HuH-7 (cell line): ENCODE results near the gene PRCD.
"Not testable (repeated sequence)": the region's sequence is repeated elsewhere in the genome, so short reads cannot be mapped to it uniquely, and the experiment has no call there.

Source experiments
- DNase-seq: peaks from one replicate; pipeline ENCODE4 v3.0.0; 2011; ENCODE audit warnings: low spot score

Gene PRCD

DNA sequence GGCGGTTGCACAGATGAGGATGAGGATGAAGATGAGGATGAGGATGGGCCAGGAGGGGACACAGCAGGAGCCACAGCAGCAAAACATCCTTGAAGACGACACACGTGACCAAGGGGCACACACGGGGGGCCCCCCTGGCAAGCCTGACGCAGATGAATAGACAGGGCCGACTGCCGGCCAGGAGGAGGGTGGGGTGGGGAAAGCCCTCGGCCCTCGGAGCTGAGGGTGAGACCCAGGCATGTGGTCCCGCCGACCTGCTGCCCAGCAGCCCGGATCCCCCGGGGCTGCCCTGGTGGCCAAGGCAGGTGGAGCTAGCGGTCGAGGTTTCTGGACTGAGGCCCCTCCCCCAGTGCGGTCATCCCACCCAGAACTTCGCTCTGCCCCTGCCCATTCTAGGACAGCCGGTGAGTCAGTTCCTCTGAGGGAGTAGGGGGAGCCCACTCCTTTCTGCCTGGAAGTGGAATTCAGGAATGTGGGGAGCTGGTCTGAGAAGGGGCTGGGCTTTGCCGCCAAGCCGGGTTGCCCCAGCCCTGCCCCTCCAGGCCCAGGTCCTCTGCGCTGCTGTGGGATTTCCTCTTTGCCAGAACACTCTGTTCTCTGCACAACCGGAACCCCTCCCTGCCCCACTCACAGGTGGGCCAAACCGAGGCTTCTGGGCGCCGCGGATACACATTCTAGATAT is 12.3 kb upstream of the PRCD start:
- DNase-seq: no peak

DNA sequence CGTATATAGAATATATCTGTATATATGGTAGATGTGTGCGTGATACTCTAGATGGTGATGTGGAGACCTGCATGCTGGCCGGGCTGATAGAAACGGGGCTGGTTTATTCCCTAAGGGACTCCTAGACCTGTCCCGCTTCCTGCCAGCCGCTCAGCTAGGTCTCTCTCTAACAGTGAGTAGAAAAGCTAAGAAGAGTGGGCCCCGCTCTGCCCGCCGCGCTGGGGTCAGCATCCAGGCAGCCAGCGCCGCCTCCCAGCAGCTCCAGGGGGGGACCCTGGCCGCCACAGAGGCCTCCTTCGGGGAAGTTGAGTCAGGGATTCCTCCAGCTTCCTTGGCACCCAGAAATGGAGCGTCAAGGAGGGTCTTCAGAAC is 11.7 kb upstream of the PRCD start:
- DNase-seq: no peak

DNA sequence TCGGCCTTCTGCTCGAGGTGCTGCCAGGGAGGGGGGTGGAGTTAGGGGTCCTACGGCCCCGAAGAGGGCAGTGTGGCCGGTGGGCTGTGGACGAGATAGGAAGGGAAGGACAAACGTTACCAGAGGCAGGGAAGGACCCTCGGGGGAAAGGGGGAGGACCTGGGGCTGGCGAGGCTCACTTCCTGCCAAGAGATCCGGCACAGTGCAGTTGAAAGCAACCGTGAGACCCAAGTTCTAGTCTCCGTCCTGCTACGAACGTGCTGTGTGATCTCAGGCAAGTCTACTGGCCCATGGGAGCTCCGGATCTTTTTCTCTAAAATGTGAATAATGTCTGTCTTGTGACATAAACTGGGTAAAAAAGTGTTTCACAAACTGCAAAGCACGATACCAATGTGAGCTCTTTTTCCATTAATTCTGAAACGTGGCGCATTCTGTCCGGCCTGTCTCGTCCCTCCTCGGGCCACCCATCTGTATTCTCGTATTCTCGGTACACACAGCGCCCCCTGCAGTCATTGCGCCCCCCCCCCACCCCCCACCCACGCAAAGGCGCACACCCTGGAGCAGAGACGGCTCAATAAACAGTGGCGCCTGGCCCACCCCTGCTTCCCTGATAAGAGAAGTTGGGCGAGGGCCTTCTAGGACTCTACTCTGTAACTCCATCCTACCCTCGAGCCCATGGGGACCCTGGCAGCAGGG is 11.2 kb upstream of the PRCD start:
- DNase-seq: no peak

DNA sequence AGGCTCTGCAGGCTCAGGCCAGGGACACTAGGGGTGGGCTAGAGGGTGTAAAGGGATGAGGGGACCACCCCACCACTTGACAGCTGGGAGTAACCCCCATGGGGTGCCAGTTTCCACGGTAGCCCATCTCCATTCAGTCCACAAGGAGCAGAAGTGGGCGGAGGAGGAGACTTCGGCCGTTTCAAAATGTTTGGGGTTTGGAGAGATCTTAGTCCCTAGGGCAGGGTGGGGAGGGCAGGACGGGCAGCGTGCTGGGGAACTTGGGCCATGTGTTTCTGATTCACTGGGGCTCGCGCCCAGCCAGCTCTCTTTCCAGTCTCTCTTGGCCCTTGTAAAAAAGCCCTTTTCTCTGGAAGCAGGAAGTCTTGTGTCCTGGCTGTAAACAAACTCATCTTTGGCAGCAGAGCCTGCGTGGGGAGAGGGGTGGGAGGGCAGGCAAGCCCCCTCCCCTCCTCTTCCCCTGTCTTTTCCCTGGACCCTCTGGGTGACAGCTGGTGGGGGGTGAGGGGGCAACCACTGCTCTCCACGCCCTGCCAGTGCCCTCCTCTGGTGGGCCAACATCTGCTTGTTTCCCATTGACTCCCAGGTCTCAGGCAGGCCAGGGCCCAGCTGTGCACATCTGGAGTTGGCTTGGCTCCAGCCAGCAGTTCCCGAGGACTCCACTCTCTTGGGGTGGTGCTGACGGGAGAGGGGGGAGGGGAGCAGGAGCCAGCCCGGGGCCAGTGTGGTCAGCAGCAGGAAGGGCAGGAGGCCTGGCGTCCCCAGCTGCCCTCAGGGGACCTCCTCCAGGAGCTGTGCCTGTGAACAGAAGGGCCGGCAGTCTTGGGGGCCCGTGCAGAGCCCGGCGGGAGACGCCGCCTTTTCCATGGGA is 10.4 kb upstream of the PRCD start:
- no peak for DNase-seq

DNA sequence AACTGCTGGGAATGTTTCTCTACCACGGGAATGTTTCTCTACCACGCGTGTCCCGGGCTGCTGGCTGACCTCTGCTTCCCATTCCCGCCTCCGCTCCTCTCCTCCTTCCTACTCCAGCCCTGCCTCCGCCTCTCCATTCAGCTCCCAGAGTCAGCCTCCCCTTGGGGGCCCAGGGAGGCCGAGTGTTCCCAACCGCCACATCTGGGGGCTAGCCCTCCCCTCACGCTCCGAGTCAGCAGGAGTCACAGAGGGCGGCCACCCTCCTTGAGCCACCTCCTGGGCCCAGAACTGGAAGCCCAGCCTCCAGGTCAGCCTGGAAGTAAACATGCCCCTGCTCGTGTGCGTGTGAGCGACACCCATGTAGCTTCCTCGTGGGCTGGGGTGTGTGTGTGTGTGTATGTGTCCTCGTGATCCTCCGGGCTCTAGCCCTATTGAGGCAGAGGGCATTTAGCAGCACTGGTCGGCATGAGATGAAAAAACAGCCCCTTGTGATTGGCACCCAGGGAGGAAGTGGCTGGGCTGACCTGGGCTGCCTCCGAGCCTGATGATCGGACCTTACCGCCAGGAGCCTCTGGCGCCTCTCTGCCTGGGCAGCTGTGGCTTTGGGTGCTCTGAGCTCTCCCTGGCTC is 9.6 kb upstream of the PRCD start:
- no peak for DNase-seq

DNA sequence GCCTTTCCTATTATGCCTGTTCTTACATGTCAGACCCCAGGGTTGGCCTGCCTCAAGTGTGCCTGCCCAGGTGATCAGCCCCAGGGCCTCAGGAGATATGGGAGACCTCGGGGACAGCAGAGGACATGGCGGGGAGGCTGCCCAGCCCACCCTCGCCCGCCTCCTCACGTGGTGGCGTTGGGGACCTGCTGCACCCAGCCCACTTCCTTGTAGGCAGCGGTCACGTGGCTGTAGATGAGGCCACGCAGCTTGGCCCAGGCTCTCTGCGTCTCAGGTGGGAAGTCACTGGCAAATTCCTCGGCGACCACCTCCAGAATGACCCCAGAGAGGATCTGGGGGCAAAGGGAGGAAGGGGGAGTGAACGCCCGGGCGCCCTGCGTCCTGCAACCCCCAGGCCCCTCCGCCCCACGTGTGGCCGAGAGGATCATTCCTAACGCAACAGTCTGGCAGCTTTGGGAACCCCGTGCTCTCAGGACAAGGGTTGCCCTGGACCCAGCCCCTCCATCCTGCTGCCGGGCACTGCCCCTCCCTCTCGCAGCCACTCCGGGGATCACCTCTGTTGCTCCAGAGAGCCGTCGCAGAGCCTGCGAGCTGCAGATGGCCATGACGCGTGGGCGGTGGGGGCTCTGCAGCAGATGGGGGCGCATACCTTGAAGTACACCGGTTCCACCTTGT is 8.9 kb upstream of the PRCD start:
- no peak for DNase-seq

DNA sequence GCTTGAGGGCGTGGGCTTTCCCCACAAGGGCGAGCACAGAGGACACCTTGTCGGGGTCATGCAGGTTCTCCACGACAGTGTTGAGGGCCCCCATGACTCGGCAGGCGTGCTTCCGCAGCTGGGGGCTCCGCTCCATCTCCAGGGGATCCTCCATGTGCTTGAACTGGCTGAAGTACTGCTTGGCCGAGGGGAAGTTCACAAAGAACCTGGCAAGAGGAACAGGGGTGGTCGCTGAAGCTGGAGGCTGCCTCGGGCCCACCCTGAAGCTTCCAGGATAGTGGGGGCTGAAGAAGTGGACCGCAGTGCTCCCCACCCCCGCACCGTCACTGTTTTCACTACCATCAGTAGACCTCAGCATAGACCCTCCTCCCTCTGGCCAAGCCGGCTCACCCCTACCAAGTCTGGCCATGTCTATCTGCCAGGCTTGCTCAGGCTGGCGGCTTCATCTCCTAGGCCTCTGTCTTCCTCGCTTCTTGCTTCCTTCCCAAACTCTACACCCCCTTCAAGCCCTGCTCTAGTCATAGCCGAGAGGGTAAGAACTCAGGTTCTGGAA is 8.3 kb upstream of the PRCD start:
- no peak for DNase-seq

DNA sequence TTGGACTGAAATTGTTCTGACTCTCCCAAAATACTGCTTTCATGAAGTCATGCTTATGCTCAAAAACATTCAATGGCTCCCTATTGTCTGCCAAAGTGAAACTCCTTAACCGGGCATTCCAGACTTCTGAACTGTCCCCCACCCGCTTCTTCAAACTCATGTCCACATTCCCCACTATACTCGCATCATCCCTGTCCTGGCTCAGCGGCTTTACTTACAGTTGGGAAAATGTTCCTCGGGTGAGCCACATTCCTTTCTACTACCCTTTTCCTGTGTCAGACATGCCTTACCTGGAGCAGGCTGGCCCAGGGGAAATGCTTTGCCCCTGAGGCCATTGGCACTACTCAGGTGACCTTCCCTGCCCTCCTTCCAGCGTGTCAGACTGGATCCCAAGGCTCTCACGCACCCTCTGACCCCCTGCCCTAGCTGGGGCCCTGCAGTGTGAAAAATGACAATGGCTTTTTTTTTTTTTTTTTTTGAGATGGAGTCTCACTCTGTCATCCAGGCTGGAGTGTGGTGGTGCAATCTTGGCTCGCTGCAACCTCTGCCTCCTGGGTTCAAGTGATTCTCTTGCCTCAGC is 7.7 kb upstream of the PRCD start:
- no peak for DNase-seq

DNA sequence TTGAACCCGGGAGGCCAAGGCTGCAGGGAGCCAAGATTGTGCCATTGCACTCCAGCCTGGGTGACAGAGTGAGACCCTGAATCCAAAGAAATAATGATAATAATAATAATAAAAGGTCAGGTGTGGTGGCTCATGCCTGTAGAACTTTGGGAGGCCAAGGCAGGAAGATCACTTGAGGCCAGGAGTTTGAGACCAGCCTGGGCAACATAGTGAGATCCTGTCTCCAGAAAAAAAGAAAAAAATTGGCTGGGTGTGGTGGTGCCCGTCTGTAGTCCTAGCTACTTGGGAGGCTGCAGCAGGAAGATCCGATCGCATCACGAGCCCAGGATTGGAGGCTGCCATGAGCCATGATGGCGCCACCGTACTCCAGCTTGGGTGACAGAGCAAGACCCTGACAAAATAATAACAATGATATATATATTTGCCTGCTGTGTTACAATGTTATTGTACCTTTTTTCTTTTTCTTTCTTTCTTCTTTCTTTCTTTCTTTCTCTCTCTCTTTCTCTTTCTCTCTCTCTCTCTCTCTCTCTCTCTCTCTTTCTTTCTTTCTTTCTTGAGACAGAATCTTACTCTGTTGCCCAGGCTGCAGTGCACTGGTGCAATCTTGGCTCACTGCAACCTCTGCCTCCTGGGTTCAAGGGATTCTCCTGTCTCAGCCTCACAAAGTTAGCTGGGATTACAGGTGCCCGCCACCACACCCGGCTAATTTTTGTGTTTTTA is 6.0 kb upstream of the PRCD start:
- DNase-seq: not testable (repeated sequence)

DNA sequence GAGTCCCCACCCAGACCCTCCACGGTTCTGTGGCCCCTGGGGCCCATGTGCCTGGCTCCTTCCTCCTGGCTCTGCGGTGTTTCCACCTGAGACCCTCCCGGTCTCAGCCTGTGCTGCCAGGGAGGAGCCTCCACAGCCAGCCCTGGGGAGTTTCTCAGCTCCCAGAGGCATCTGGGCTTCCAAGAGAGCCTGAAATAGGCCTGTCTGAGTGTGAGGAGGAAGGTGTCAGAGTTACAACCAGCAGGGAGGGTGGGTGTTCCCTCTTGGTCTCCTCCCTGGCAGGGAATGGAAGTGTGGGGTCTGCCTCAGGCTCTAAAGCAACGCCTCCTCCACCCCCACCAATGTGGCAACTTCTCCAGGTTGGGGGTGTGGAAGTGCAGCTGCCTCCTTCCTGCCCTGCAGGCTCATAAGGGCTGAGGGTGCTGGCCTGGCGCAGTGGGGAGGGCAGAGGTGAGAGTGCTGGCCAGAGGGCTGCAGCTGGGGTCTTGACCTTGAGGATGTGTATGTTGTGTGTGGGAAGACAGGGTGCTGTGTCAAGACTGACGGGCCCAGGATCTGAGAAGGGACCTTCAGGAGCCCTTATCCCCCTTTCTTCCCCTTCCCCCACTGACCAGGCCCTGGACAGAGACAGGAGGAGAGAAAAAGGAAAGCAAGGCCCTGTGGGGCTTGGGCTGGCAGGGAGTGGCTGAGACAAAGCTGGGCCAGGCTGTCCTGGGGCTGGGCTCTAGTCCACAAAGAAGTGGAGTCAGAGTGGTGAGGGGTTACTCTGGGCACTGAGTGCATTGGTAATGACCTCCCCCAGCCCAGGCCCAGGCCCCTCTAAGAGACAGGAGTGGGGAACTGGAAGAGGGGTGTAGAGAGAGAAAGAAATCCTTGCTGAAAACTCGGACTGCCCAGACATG is 4.8 kb upstream of the PRCD start:
- no peak for DNase-seq

DNA sequence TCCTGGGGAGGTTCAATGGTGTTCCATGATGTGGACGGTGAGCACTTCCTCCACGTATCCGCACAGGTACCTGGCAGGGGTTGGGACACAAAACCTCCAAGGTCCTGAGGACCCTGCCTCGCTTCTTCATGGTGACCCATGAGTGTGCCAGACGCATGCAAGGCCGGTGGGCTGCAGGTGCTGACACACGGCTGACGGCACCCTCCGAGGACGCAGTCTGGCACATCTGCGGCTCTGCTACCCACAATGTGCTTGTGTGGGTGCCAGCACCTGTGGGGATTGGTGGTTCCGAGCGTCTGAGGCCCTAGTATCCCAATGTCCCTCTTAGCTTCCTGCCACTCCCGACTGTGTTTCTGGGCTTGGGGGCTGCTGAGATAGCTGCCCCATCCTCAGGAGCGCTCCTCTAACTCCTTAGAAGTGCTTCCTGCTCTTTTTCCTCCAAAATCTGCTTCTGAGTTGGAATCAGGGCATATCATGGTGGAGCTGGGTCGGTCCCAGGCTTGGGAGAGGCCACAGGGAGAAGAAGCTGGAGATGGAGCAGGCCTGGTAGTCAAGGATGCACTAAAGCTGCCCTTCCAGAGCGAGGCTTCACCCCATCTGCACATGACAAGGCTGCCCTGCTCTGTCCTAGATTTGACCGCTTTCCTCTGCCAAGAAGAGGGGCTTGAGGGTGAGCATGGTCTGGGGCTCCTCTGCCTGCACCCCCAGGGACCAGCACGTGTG is 3.9 kb upstream of the PRCD start:
- no peak for DNase-seq

DNA sequence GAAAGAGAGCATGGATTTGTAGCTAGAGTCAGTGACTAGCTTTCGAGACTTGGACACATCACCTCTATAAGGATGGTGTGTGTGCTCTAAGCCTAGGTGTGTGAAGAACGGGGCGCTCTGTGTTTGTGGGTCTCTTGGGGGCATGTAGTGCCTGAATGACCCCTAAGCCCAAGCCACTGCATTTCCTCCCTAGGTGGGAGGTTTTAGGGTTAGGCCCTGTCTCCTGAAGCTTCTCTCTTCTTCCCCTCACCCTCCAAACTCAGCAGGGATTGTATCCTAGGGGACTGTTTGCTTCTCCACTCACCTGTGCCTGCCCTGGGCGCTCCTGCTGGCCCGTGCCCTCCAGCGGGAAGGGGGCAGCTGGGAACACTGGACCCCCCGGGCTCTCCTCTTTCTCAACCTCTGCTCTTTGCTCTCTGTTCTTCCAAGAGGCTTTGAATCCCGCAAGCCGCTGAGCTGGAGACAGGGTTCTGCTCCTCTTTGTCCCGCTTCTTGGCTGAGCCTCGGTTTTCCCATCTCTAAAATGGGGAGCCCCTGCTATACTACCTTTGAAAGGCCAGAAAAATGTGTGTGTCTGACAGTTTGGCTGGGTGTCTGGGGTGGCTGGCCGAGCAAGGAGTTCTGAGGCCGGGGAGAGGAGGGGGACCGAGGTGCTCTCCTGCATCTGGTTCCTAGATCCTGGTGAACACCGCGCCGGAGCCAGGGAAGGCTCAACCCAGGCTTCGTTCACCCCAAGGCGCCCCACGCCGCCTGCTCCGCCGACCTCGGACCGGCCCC is 3.1 kb upstream of the PRCD start:
- no peak for DNase-seq

DNA sequence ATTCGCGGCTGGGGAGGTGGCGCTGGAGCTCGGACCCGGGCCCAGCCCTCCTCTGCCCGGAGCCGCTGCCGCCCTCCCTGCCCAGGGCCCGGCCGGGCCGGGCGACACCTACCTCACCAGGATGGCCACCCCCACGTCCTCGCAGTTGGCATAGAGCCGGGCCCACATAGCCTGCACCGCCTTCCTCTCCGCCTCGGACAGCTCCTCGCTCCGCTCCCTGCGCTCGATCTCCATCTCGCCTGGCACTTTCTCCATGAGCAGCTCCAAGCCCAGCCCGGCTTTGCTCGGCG is 2.6 kb upstream of the PRCD start:
- no peak for DNase-seq

DNA sequence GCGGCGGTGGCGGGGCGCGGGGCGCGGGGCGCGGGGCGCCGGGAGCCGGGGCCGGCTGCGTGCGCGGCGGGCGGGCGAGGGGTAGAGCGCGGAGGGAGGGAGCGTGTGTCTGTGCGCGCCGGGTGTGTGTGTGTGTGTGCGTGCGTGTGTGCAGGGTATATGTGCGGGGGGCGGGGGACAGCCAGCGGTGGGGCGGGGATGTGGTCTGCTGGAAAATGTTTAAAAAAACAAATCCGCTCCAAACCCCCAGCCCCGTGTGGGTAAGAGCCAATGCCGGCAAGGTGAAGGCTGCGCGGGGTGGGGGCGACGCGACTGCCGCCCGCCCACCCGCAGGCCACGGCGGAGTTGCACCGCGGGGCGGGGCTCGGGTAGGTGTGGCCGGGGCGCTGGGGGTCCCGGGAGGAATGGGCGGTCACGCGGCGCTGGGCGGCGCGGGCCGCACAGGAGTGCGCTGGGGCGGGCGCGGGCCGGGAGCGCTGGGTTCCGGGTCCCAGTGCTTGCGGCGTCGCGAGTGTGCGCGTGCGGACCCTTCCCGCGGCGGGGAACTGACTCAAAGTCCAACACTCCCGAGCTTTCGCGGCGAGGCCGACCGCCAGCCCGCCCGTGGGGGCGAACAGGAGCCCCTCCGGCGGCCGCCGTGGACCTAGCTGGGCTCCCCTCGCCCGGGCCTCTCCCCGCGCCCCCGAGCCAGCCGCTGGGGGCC is 2.1 kb upstream of the PRCD start, which contains the start of gene CYGB:
Gene CYGB, minus strand, starts transcription at position 132 of the 703 bp plus-strand sequence. CDS start 167 bp downstream, outside the sequence.
- DNase-seq: no peak

DNA sequence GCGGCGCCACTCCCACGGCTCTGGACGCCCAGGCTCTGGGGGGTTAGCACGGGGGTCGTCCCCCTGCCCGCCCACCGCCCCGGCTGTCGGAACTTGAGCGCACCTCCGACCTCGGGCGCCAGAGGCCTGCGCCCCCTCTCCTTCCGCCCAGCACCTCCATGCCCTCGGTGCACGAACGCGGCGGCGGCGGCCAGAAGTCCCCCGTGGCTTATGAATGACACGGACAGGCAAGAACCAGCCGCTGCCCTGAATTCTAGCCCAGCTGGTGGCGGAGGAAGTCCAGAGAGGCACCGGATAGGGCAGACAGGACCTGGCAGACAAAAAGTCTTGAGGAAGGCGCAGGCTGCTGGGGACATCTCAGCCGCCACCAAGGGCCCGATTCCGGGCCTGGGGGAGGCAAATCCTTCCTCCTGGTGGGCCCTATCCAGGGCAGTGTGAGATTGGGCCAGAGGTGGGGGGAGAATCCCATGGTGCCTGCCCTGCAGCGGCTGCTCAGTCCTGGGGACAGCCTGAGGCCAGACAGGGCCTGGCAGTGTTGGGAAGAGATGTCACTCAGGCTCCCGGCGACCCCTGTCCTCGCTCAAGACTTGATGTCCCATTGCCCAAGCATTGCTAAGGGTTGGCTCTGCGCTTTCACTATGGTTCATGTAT is 1.4 kb upstream of the PRCD start:
- DNase-seq: no peak

DNA sequence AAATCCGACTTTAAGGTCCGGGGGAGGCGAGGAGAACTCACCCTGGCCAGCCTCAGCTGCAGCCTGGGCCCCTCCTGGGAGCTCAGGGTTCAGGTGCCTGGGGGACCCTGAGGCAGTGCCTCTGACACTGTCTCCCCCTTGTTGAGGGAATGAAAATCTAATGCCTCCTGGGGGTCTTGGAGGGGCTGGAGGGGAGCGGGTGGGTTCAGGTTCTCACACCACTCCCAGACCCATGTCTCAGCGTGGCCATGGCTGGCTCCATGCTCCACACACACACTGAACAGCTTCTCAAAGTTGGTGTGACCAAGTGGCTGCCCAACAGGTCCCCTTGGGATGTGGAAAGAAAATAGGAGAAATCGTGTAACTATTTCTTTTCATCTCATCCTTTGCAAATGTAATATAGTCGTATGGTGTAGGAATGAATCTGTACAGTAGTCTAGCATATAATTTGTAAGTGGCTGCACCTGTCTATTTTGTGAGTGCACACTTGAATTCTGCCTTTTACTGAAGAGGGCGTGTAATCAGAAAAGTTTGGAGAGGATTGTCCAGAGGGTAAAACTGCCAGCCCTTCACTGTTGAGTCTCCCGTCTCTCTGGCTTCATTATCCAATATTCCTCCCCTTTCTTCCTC is 788 bp upstream of the PRCD start:
- no peak for DNase-seq
